ENCODE results near the gene CYTH3. TPM values are rescaled to one million over a fixed set of nuclear protein-coding genes. Genes with fewer than 3 reads are reported as not detected.
"Not testable (repeated sequence)": the region's sequence is repeated elsewhere in the genome, so short reads cannot be mapped to it uniquely, and the experiment has no call there.

CYTH3 gene
- total and polyA plus RNA-seq, 2 experiments from 2014 or later = 20.2 to 32.4 TPM

- H3K4me3 ChIP-seq = no peak overlapping the region
These were observed 14.1 kb upstream of the CYTH3 start for GRCh38 chr7:6286486-6286885.

GRCh38 chr7:6284461-6285360 lies 12.3 kb upstream of the CYTH3 start:
- no peak for TF ChIP-seq CTCF (IDR thresholded peaks at IDR 0.05; ENCODE audit: low read depth, low read length)
- H3K9me3 ChIP-seq (ENCODE audit: low read depth) = no peaks in the 10 kb centered on the region
- H3K27ac ChIP-seq = no peak overlapping the region
- no peaks in the 10 kb centered on the region for H3K4me1 ChIP-seq (ENCODE audit: low read depth)
- H3K36me3 ChIP-seq = no peaks in the 10 kb centered on the region
- no peak overlapping the region for H3K4me3 ChIP-seq
- DNase-seq (ENCODE audit: low read depth in 1 of 2, low spot score in 1 of 2) = no peak
- H3K27me3 ChIP-seq = no peaks in the 10 kb centered on the region

More at GRCh38 chr7:6286486-6286885, 14.1 kb upstream of the CYTH3 start:
- no peak for TF ChIP-seq CTCF (IDR thresholded peaks at IDR 0.05; ENCODE audit: low read depth, low read length)
- Histone ChIP-seq H3K27ac (no peak overlapping the region), H3K9me3 (ENCODE audit: low read depth) (no peaks in the 10 kb centered on the region), H3K4me1 (ENCODE audit: low read depth) (no peaks in the 10 kb centered on the region), H3K36me3 (no peaks in the 10 kb centered on the region), H3K27me3 (no peaks in the 10 kb centered on the region)
- DNase-seq (ENCODE audit: low read depth in 1 of 2, low spot score in 1 of 2) = no peak

GRCh38 chr7:6284055-6284400 lies 11.6 kb upstream of the CYTH3 start:
- Histone ChIP-seq H3K9me3 (ENCODE audit: low read depth) (no peaks in the 10 kb centered on the region), H3K4me3 (no peak overlapping the region), H3K27ac (no peak overlapping the region), H3K27me3 (no peaks in the 10 kb centered on the region), H3K4me1 (ENCODE audit: low read depth) (no peaks in the 10 kb centered on the region), H3K36me3 (no peaks in the 10 kb centered on the region)
- no peak for TF ChIP-seq CTCF (IDR thresholded peaks at IDR 0.05; ENCODE audit: low read depth, low read length)
- DNase-seq (ENCODE audit: low read depth in 1 of 2, low spot score in 1 of 2) = peak in 1 of 2 donors; percentile 28

GRCh38 chr7:6283391-6284054 lies 11.1 kb upstream of the CYTH3 start:
- not testable (repeated sequence) for H3K4me1 ChIP-seq (ENCODE audit: low read depth); H3K9me3 ChIP-seq (ENCODE audit: low read depth); H3K27me3 ChIP-seq; H3K27ac ChIP-seq; H3K4me3 ChIP-seq; H3K36me3 ChIP-seq
- DNase-seq (ENCODE audit: low read depth in 1 of 2, low spot score in 1 of 2) = peak in 1 of 2 donors; percentile 68

- Histone ChIP-seq H3K4me3 (no peak overlapping the region), H3K36me3 (no peaks in the 10 kb centered on the region), H3K4me1 (ENCODE audit: low read depth) (no peaks in the 10 kb centered on the region), H3K9me3 (ENCODE audit: low read depth) (no peaks in the 10 kb centered on the region), H3K27me3 (no peaks in the 10 kb centered on the region), H3K27ac (no peak overlapping the region)
- no peak for TF ChIP-seq CTCF (IDR thresholded peaks at IDR 0.05; ENCODE audit: low read depth, low read length)
- DNase-seq (ENCODE audit: low read depth in 1 of 2, low spot score in 1 of 2) = no peak
These were observed 7.5 kb upstream of the CYTH3 start for GRCh38 chr7:6279937-6280336.

GRCh38 chr7:6279341-6279740 lies 6.9 kb upstream of the CYTH3 start:
- no peaks in the 10 kb centered on the region for H3K27me3 ChIP-seq
- DNase-seq (ENCODE audit: low read depth in 1 of 2, low spot score in 1 of 2) = no peak
- no peaks in the 10 kb centered on the region for H3K9me3 ChIP-seq (ENCODE audit: low read depth)
- H3K27ac ChIP-seq = no peak overlapping the region
- no peaks in the 10 kb centered on the region for H3K4me1 ChIP-seq (ENCODE audit: low read depth)
- no peaks in the 10 kb centered on the region for H3K36me3 ChIP-seq
- no peak overlapping the region for H3K4me3 ChIP-seq
- TF ChIP-seq CTCF (IDR thresholded peaks at IDR 0.05; ENCODE audit: low read depth, low read length) = no peak
